HG03354 (cell line): Measurements from ENCODE around the gene LAMC1.

Source experiments
- ATAC-seq: cut with Tn5 transposase; IDR thresholded peaks from one replicate; pipeline ENCODE4 v1.9.1; 2021; ENCODE audit warnings: mild to moderate bottlenecking; ENCODE audit not compliant: unreplicated experiment, poor library complexity, severe bottlenecking

The LAMC1 gene

DNA sequence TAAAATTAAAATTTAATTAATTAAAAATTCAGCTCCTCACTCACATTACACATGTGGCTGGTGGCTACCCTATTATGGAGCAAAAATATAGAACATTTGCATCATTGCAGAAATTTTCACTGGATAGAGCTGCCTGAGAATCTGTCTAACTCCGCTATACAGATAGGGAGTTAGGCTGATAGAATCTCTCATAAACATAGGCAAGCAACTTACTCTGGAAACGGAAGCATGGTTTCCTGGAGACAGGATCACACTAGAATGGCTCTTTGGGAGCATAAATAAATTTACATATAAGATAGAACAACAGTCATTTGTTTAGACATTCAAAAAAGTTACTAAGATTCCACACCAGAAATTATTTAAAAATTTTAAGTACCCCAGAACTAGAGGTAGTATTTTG lies 150.6 kb downstream of the LAMC1 start:
- no peak for ATAC-seq

DNA sequence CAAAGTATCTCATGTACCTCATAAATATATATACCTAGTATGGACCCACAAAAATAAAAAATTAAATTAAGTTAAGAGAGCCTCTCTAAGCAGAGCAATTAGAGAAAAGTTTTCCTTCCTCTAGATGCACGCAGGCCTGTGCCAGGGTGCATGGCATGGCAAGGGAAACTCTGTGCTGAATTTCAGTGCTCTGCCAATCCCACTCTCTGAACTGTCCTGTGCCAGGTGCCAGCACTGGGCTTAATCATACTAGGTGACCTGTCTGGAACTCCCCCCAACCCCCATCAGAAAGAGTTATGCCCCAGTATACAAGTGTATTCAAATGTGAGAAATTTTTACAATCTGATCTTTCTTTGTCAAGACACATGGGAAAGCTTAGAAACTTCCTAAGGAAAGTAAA lies 152.4 kb downstream of the LAMC1 start:
- ATAC-seq: no peak

DNA sequence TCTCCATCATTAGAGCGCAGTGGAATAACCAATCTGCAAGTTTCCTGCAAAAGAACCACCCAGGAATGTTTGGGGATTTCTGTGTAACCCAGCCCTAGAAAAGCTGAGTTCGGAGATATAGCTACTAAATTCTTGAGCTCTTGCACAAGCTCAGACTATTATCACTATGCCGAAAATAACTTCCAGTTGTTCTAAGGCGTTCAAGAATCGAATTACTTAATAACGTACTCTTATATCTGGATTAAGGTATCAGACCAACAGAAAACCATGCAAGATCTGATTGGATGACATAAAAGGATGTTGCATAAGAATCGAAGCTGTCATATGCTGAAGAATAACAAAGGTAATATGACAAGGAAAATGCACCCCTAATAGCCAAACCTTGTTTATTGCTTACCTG lies 155.3 kb downstream of the LAMC1 start:
- no peak for ATAC-seq

DNA sequence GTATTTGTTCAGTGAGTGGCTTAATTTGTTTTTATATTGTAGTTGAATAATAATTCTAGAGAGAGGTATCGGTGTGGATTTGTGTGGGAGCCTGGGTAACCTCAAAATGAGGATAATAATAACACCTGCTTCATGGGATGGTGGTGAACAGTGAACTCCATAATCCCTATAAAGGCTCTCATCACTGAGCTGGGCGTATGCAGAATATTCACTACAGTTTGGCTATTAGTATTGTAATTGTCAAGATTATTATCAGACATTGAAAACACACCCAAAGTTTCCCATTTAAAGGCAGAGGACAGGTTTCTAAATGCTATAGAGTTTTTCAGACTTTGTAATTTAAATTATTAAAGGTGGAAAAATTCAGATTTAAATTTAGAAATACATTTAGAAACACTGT lies 155.8 kb downstream of the LAMC1 start:
- ATAC-seq: no peak

DNA sequence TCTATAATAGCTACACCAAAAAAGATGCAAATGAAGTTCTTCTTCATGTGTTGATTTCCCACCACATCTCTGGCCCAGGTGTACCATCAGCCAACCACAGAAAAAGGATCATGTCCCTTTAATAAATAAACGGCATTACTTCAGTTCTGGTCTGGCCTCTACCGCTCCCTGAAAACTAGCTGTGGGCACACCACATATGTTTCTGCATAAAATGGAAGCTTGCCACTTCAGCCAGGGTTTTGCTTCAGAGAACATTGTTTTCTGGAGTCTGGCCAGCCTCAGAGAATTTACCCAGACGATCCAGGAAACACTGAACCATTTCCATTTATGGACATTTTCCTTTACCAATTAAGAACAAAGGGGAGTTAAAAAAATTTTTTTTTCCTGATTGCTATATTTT lies 157.0 kb downstream of the LAMC1 start:
- peak; percentile 63 for ATAC-seq

DNA sequence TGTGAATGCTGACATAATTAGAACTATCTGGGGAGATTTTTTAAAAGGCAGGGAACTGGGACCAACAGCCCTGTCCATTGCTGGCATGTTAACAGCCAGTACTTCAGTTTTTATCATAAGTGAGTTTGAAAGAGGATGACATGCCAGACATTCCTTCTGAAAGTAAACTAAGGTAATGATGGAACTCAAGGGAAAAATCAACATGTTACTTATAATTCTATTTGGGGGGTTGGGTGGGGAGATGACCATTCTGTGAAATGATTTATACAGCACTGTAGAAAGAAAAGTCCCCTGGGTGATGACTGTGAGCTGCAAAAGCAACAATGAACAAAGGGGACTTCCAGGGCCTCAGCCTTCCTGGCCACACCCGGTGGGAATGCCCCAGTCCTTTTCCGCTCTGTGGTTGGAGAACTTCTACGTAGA lies 157.4 kb downstream of the LAMC1 start:
- peak; percentile 71 for ATAC-seq

DNA sequence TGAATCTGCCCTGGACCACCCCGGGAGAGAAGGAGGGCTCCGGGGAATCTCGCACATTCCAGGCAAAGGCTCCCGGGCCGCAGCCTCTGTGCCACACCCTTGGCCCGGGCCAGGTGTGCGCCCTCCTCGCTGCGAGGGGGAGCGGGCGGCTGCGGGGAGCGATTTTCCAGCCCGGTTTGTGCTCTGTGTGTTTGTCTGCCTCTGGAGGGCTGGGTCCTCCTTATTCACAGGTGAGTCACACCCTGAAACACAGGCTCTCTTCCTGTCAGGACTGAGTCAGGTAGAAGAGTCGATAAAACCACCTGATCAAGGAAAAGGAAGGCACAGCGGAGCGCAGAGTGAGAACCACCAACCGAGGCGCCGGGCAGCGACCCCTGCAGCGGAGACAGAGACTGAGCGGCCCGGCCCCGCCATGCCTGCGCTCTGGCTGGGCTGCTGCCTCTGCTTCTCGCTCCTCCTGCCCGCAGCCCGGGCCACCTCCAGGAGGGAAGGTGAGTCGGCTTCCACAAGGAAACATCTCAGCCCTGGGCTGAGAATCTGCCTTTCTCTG lies 162.8 kb downstream of the LAMC1 start, which contains the start of gene LAMC2:
Gene LAMC2, plus strand, starts transcription at position 324 of the 550 bp plus-strand sequence. Its CDS starts 89 bp downstream, at position 413.
- ATAC-seq: no peak

DNA sequence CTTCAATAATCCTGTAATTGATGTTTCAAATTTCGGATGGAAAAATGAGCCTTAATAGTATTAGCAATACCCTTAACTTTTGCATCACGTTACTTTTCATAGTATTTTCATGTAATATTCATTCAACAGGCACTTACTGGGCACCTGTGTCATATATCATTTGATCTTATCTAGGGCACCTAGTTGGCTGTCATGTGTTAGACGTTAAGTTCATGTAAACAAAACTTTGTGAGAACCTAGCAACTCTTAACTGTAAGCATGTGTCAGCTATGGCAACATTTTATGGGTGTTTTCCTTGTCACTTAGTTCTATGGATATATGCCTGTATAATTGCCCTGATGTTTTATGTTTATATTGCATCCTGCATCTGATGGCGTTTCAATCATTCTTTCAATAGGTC lies 163.6 kb downstream of the LAMC1 start:
- ATAC-seq: no peak

DNA sequence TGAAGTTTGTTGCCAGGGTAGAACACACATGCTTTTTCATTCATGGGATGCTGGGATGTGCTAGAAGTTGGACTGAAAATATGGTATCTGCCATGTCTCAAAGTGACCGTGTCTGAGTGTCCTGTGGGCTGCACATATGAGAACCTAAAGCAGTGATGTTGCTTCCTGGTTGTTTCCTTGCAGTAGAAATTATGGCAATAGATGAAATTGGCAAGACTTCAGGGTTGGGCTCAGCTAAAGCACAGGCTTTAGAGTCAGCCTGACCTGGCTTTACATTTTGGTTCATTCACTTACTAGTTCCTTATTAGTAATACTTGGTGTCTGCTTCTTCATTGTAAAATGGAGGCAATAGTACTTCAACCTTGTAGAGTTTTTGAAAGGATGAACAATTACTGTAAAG lies 165.0 kb downstream of the LAMC1 start:
- no peak for ATAC-seq

GRCh38 chr1:183191833-183192232 lies 168.6 kb downstream of the LAMC1 start:
- ATAC-seq: no peak

DNA sequence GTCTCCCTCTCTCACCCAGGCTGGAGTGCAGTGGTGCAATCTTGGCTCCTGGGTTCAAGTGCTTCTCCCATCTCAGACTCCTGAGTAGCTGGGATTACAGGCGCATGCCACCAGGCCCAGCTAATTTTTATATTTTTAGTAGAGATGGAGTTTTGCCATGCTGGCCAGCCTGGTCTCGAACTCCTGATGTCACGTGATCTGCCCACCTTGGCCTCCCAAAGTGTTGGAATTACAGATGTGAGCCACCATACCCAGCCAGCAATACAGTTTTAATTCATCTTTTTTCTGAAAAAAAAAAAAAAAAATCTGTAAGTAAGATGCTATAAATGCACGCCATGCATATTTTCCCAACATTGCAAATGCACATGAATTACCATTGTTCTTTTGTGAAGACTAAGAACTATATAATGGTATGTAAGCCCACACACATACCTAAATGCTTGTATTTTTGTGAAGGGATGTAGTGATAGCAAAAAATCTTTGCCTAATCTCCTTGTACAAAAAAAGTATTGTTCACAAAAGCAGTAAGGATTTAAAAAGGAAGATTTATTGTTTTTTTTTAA lies 170.8 kb downstream of the LAMC1 start:
- ATAC-seq: no peak

DNA sequence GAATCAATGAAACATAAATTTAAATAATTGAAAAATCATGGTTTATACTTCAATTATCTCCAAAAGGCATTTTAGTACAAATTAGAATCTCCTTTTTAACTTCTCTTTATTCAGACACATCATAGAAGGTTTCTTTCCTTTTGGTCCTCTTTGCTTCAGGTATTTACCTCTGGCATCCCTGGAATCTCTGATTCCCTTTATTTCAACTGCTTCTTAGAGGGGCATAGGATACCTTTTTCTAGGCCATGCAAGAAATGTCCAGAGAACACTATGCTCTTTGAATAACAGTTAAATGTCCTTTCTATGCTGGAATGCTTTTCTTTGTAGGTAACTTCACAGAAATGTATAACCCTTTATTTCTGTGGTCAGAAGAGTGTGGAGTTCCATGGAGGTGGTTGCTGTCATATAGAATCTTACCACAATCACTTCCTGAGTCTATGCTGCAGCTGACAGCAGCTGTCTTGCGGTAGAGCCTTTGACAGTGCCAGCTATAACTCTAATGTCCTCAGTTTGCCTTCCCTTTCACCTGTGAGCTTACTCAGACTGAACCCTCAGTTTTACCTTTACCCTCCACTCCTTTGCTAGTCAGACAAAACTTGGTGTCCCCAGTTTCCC lies 171.4 kb downstream of the LAMC1 start:
- ATAC-seq: peak; percentile 95

- peak; percentile 63 for ATAC-seq
Observed at GRCh38 chr1:183195142-183195574, 171.9 kb downstream of the LAMC1 start.
